ENCODE measurements around the gene IFIT5.
A peak's percentile ranks its signal among the peaks of the same experiment; 100 is the strongest.

IFIT5 gene

DNA sequence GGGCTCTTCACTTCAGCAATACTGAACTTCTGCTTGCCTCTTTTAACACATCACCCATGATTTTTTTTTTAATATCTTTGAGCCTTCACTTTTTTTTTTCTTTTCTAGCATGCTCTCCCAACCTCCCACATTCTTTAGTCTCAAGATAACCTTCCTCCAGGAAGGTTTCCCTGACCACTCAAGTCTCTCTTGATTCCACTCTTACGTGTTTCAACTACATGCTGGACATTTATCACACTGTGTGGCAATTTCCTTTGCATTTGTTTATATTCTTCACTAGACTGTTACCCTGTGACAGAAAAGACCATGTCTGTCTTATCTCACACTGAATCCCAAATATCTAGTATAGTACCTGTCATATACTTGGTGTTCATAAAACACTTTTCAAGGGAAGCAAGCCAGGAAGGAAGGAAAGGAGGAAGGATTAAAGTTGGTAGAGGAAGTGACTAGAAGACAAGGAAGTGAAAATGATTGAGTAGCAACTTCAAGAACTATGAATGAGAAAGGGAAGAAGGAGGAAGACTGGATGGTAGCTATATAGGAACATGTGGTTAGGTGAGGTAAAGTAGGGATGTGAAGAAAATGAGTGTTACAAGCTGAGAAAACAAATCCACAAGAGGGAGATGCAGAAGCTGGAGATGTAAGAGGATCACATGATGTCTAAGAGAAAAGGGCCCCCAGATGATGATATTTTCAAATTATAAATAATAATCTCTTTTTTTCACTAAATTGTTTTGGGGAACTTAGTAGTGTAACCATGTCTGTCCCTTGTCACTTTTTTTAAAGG is 40.4 kb downstream of the IFIT5 start:
- TF ChIP-seq ZFX (IDR thresholded peaks at IDR 0.05): no peak
- no peak for TF ChIP-seq CTCF (conservative IDR thresholded peaks at IDR 0.05)

DNA sequence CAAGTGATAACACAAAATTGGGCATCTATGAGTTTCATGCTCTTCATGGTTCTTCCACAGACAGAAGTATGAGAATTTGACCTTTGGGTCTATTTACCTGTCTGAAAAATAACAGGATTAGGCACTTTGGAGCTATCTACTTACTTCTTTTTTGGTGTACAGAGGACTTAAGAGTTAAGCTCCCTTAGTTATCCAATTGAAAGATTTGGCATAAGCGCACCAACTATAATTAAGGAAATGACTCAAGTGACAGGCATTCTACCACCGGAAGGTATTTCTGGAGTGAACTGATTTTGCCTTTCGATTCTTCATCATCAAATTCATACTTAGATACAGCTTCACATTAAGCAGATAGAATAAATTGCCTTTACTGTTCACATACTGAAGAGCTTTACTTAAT is 43.9 kb downstream of the IFIT5 start:
- no peak overlapping the region for H3K27ac ChIP-seq
- TF ChIP-seq ZFX (IDR thresholded peaks at IDR 0.05) (no peak), CTCF (conservative IDR thresholded peaks at IDR 0.05) (no peak)

More for the DNA sequence above, 40.4 kb downstream of the IFIT5 start:
- no peak overlapping the region for H3K27ac ChIP-seq

DNA sequence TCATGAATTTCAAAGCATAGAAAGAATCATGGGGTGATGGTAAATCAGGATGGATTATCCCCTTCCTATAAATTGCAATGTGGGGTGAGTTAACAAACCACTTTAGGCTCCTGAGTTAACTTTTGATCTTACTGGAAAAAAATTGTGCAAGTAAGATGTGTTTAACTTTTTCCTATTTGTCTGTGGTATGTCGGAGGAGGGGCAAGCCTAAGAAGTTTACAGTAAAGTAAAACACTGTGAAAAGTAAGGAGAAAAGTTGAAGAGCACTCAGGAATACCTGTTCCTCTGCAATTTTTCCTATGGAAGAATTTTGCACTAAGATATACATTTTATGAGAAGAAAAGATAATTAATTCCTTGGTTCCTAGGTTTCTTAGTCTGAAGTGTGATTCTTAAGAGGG is 44.4 kb downstream of the IFIT5 start:
- TF ChIP-seq CTCF (conservative IDR thresholded peaks at IDR 0.05): no peak
- no peak for TF ChIP-seq ZFX (IDR thresholded peaks at IDR 0.05)
- H3K27ac ChIP-seq: no peak overlapping the region

DNA sequence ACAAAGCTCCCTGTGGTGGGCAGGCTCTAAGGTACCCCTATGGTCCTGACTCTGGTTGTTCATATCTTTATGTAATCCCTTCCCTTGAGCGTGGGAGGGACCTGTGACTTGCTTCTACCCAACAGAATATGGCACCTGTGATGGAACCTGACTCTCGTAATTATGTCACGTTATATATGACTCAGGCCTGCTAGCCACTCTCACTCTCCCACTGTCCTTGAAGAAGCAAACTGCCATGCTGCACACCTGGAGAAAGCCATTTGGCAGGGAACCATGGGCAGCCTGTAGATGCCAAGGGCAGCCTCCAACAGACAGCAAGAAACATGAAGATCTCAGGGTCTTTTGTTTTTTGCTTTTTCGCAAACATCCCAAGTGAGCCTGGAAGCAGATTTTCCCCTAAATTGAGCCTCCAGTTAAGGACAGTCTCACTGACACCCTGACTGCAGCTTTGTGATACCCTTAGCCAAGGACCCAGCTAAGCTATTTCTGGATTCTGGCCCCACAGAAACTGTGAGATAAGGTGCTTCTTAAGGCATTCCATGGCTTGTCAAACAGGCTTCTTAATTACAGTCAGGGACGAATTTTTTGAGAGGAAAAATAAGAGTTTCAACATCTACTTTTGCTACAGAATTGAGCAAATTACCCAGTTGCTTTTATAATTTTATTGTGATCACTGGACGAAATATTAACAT is 49.6 kb downstream of the IFIT5 start:
- no peak overlapping the region for H3K27ac ChIP-seq
- no peak for TF ChIP-seq CTCF (conservative IDR thresholded peaks at IDR 0.05)
- no peak for TF ChIP-seq ZFX (IDR thresholded peaks at IDR 0.05)

DNA sequence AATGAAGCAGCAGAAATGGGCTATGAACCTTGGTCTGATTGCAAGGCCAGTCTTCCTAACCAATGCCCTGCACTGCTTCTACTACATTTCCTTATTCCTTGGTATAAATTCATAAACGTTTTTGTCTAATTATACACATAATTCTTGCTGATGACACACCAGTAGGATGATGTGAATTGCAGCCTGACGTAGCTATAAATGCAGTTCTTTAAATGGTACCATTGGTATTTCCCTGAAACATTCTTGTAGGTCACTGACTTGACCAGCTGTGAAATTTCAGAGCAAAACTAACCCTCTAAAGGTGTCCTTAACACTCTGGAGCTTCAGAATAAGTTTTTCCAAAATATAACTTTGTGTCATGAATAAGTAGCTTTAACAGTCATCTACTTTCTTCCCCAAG is 50.8 kb downstream of the IFIT5 start:
- TF ChIP-seq ZFX (IDR thresholded peaks at IDR 0.05) (no peak), CTCF (conservative IDR thresholded peaks at IDR 0.05) (no peak)
- H3K27ac ChIP-seq: no peak overlapping the region

DNA sequence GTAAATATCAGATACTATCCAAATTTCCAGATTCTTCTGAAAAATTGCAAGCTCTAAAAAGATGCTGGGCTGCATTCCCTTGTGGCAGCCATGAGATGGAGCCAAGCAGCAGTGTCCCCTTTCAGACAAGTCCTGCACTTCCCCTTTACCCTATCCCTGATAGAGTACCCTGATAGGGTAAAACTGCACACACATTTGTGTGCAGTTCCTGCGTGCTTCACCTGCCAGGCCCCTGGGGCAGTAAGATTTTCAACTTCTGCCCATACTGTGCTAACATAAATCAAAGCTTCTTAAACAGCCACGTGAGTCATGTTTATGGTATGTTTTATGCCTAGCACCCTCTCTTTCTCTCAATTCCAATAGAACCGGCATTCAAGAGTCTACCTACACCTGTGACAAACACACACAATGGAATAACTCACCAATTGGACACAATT is 52.2 kb downstream of the IFIT5 start:
- peak; percentile 42 for TF ChIP-seq CTCF (conservative IDR thresholded peaks at IDR 0.05)
- TF ChIP-seq ZFX (IDR thresholded peaks at IDR 0.05): no peak
- no peak overlapping the region for H3K27ac ChIP-seq
